AG10803 (cell line): ENCODE measurements around the gene SYT6.
A peak's percentile ranks its signal among the peaks of the same experiment; 100 is the strongest.

Source experiments
- DNase-seq: peaks from one replicate; pipeline ENCODE4 v3.0.0; 2010; ENCODE audit warnings: low read depth
- H3K4me3 ChIP-seq: 2 replicates; pipeline ENCODE4 v1.5.1; 2011; ENCODE audit warnings: mild to moderate bottlenecking, low read length, control low read depth
- CTCF ChIP-seq: conservative IDR thresholded peaks from 2 replicates; pipeline ENCODE4 v1.5.1; 2011; ENCODE audit warnings: mild to moderate bottlenecking, low read length, control low read depth, inconsistent platforms

Gene SYT6

DNA sequence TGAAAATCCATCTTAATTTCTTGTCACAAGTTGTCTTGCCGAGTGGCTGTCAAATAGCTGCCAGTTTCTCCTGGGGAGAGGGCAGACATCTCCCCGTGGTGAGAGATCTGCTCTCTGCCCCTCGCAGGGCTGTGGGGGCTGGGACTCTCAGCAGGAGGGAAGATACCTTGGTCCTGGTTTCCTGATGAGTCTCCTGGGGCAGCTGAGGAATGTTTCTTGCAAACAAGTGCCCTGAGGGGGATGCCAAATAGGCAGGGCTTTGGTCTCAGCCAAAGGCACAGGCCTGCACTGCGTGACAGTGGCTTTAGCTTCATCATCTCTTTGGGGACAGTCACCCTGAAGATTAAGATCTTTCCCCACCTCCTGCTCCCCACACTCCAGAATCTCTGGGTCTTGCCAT lies 40.9 kb downstream of the SYT6 start:
- no peak for DNase-seq
- H3K4me3 ChIP-seq: no peak overlapping the region
- no peak for TF ChIP-seq CTCF

DNA sequence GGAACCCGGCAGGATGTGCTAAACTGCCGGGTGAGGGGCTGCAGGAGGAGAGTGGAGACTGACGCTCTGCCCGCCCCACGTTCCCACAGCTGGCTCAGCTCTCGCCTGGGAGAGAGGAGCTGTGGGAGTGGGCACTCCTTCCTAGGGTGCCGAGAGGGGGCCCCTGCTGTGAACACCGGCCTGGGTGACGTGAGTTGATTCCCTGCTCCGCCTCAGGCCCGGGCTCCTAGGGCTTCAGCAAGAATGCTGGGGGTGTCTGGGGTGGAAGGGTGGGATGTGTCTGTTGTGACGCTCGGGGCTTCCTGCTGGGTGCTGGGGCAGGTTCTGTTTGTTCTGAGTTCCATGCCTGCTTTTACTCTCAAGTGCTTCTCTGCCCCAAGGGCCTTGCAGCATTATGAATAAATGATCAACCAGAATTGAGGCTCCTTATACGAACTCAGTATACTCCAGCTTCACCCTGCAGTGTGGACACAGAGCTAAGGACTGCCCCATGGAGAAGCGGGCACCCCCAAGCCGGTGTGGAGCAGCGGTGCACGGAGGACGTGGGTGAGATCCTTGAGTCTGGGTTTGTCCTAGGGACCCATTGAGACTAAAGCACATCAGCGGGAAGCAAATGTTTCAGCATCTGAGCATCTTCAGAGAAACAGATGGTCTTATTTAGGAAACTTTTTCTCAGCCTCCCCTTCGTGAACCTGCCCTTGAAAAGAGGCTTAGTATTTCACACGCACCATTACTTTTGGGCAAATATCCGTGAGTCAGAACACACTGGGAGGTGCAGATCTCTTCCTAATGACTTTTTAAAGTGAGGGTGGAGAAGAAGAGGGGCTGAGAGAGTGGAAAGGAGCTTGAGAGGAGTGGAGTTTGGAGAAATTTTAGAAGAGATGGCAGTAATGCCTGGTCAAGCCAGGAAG lies 41.7 kb downstream of the SYT6 start:
- DNase-seq: no peak
- TF ChIP-seq CTCF: no peak
- no peak overlapping the region for H3K4me3 ChIP-seq

GRCh38 chr1:114109981-114110380 lies 43.7 kb downstream of the SYT6 start:
- no peak for TF ChIP-seq CTCF
- no peak for DNase-seq

GRCh38 chr1:114108751-114109255 lies 44.9 kb downstream of the SYT6 start:
- DNase-seq: no peak
- H3K4me3 ChIP-seq: no peak overlapping the region
- TF ChIP-seq CTCF: no peak

More at GRCh38 chr1:114109981-114110380, 43.7 kb downstream of the SYT6 start:
- no peak overlapping the region for H3K4me3 ChIP-seq

GRCh38 chr1:114107474-114108435 lies 45.9 kb downstream of the SYT6 start:
- no peak overlapping the region for H3K4me3 ChIP-seq
- no peak for TF ChIP-seq CTCF
- DNase-seq: no peak

DNA sequence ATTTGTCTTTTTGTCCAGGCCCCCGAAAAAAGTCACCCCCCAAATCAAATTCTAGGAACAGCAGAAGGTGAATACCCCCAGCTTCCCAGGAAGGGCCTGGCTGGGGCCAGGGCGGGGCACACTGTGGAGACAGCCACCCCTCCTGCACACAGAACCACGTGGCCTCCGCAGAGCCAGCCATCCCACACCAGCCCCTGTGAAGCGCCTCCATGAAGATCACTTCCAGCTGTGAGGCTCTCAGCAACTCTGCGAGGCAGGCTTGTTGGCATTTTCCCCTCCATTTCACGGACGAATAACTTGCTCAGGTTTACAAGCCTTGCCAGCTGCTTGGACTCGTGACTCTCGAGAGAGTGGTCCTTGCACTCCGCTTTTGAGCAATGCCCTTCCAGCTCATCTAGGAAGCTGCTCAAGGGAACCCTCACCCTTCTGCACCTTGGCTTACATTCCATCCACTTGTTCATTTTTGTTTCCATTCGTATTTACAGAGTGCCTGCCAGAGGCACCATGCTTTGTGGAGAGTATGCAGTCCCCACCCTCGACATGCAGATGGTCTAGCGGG lies 48.2 kb downstream of the SYT6 start:
- TF ChIP-seq CTCF: no peak
- DNase-seq: peak; percentile 7
- H3K4me3 ChIP-seq: no peak overlapping the region
